OCI-LY1 (cell line): ENCODE measurements around the gene ZNF611.

ENCODE experiments used
- EZH2 ChIP-seq: fragments of 200-600 bp; sonication (generic), shearing (Covaris generic); IDR thresholded peaks from 2 replicates; pipeline ENCODE4 v1.8.0; 2017; ENCODE audit warnings: borderline replicate concordance, mixed run types, mild to moderate bottlenecking, antibody characterized with exemption, low read length, moderate library complexity, mixed read lengths
- TF ChIP-seq, protein P1 (sequence below): fragments of 200-600 bp; sonication (generic), shearing (Covaris generic); IDR thresholded peaks from 2 replicates; pipeline ENCODE4 v1.5.1; 2017; ENCODE audit warnings: mild to moderate bottlenecking, antibody characterized with exemption, low read length, moderate library complexity, mixed read lengths

DNA sequence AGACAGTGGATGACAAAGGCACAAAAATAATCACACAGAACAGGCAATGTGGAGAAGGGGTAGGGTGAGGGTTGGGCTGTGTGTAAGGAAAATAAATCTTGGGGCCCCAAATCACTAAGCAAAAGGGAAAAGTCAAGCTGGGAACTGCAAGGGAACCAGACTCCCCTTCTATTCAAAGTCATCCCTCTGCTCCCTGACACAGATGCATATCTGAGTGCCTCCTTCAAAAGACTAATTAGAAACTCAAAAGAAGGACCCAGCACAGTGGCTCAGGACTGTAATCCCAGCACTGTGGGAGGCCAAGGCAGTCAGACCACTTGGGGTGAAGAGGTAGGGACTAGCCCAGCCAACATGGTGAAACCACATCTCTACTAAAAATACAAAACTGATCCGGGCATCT is 18.3 kb downstream of the ZNF611 start:
- TF ChIP-seq, protein P1, sequence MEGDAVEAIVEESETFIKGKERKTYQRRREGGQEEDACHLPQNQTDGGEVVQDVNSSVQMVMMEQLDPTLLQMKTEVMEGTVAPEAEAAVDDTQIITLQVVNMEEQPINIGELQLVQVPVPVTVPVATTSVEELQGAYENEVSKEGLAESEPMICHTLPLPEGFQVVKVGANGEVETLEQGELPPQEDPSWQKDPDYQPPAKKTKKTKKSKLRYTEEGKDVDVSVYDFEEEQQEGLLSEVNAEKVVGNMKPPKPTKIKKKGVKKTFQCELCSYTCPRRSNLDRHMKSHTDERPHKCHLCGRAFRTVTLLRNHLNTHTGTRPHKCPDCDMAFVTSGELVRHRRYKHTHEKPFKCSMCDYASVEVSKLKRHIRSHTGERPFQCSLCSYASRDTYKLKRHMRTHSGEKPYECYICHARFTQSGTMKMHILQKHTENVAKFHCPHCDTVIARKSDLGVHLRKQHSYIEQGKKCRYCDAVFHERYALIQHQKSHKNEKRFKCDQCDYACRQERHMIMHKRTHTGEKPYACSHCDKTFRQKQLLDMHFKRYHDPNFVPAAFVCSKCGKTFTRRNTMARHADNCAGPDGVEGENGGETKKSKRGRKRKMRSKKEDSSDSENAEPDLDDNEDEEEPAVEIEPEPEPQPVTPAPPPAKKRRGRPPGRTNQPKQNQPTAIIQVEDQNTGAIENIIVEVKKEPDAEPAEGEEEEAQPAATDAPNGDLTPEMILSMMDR = no peak
- TF ChIP-seq EZH2 = no peak
